NCI-H1417 treated with DMSO at 0.1 percent for 48 hours (cell line): ENCODE measurements around the gene MRTFB.
A peak's percentile ranks its signal among the peaks of the same experiment; 100 is the strongest.

Source experiments
- DNase-seq: peaks from one replicate; lab custom pipeline; 2025; lab: John Stamatoyannopoulos, UW

MRTFB gene

GRCh38 chr16:14236401-14236800, 165.3 kb downstream of the MRTFB start:
- no peak for DNase-seq

- DNase-seq, result no peak
These were observed 167.6 kb downstream of the MRTFB start for GRCh38 chr16:14238756-14239155.

GRCh38 chr16:14239791-14240190, 168.7 kb downstream of the MRTFB start:
- DNase-seq, result no peak

DNA sequence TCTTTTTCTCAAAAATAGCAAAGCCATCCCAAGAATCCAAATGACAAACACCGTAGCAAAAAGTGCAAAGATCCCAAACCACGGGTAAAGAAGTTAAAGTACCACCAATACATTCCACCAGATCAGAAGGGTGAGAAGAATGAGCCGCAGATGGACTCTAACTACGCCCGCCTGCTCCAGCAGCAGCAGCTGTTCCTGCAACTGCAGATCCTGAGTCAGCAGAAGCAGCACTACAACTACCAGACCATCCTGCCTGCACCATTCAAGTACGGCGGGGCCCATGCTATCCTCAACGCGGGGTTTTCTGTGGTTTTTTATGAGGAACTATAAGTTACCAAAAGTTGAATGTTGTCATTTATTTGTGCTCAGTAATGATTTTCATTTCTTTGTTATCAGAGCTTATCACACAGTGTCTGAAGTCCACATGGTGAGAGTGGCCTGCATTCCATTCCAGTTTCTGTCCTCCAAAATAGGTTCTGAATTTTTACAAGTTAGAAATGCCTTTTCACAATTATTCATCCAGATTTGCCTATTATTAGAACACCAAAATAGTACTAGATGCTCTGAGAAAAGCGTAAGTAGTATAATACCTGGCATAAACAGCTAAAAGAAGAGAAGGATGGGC, 169.2 kb downstream of the MRTFB start:
- DNase-seq, result no peak

DNA sequence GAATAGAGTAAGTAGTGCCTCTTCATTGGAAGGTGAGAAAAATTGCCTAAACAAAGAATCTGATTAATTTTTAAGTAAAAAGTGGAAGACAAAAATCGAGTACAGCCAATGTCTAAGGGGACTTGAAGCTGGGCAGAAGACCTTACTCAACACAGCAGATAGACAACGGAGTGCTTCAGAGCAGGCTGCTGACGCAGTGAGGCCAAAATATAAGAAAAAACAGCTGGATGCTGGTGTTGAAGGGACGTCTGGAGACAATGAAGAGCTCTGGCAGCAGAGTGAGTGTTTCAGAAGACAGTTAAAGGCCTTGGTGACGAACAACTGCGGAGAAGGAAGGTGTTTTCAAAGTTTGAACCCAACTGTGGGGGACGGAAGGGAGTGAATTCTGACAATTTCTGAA, 169.8 kb downstream of the MRTFB start:
- no peak for DNase-seq

- no peak for DNase-seq
These were observed 170.5 kb downstream of the MRTFB start for GRCh38 chr16:14241631-14242030.

DNA sequence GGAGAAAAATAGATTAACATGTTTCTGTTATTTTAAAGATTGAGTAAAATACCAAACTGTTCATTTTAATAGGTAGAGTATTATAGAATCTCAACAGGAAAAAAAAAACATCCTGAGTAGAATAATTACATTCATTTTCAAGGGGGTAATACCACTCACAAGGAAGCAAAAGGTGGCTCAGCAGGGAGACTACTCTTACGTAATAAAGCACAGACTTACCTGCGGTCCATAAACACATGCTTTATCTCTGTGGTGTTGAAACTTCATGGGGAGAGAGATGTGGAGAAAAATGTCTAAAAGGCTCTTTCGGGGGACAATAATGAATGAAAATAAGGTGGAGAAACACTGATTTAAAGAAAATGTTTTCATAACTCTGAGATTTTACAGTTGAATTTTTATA, 171.7 kb downstream of the MRTFB start:
- DNase-seq, result no peak

DNA sequence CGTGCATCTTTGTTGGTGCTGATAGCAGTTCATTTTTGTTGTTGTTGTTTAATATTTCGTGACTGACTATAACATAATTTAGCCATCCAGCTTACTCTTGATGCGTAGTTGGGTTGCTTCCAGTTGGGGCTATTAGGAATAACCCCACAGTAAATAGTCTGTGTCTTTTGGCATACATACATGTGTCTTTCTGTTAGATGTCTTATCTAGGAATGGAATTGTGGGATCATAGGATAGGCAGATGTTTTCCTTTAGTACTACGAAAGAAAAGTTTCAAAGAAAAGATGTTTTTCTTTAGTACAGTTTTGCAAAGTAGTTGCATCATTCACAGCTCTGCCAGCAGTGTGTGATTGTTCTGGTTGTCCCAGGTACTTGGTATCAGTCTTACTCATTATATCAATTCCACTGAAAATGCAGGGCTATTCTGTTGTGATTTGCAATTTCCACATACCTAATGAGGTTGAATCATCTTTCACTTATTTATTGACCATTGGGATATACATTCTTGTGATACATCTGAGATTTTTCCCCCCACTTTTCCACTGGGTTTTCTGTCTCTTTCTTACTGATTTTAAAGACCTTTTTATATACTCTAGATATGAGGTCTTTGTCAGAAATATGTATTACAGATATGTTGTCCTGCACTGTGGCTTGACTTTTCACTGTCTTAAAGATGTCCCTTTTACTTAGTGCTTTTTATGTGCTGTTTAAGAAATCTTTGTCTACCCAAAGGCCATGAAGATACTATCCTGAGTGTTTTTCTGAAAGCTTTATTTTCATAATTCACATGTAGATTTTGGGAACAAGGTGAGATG, 173.3 kb downstream of the MRTFB start:
- DNase-seq, result no peak

DNA sequence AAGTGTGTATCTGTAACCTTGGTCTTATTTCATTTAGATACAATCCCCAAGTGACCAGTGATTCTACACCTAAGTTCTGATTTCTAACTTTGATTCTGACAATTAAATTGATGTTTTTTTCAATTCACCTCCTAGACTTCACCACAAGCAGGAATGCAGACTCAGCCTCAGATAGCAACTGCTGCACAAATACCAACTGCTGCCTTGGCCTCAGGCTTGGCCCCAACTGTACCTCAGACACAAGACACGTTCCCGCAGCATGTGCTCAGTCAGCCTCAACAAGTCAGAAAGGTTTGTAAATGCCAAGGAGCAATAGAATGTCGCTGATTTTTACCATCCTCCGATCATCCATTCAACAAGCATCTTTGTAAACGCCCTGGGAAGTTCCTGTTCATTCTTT, 177.7 kb downstream of the MRTFB start:
- no peak for DNase-seq

- DNase-seq, result peak; percentile 21
These were observed 178.3 kb downstream of the MRTFB start for GRCh38 chr16:14249291-14250032.

GRCh38 chr16:14251419-14251818, 180.3 kb downstream of the MRTFB start:
- DNase-seq, result no peak

DNA sequence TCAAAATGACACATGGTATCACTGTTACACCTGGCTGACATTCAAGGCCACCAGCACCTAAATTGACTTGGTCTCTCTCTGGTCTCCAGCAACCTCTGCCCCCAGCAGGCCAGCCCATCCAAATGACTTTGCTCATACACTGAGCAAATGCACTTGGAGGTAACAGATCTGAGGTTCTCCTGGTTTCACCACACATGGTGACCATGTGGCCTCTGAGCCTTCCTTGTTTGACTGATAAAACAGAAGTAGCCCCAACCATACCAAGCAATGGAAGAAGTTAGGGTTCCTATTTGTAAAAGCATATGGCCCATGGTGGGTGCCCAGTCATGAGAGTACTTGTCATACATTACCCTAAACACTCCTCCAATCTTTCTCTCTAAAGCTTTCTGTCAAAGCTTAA, 181.7 kb downstream of the MRTFB start:
- DNase-seq, result no peak

DNA sequence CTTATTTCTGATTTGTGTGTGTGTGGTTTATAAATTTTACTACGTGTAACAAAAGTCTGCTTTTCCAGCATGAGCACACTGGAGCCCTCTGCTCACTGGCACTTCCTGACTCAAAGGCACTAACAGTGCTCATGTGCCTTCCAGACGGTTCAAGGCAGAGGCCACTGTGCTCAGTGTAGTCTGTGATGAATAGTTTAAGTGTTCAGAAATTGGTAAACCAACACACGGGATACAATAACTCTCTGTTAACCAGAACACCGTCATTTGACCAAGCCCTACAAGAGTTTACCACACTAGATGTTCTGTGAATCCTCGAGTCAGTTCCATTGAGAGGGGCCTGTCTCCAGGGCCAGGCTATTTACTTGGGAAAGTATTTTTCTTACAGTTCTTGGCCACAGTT, 191.9 kb downstream of the MRTFB start:
- DNase-seq, result no peak

DNA sequence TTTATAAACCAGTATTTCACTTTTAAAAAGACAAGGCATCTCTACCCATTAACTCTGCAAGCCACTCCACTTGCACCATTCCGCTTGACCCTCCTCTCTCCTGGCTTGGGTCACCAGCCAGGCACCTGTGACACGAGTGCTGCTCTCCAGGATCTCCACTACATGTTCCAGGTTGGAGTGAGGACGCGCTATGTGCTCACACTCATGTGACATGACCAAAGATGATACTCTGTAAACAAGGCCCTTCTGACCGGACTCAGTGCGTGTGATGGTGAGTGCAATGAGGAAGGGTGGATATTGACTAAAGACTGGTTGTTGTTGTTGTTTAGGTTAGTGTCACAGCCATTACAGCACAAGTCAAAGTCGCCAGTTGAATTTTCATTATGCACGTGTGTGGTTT, 192.7 kb downstream of the MRTFB start:
- no peak for DNase-seq

DNA sequence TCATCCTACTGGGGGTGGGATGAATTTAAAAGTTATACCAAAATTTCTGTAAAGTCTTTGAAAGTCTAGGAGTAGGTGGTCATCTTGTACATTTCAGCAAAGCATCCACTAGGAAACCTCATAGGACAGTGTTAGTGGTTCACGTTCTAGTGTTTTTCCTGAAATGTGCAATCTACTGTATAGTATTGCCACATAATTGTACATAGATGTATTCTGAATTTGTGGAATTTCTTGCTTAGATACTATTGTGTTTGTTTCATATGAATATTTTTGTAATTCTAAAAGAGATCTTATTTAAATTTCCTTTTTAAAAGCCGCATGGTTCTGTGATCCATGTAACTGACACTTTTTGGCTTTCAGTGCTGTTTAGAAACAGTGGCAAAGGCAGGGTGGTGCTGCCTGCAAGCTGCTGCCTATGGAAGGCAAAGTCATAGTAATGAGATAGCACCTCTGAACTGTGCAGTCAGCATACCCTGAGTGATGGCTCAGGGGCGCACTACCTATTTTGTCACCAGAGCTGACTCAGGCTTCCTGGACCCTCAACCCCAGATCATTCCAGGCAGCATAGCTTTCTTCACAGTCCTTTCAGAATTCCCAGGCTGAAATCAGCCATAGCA, 193.3 kb downstream of the MRTFB start:
- no peak for DNase-seq

GRCh38 chr16:14268073-14268472, 197.0 kb downstream of the MRTFB start:
- no peak for DNase-seq

DNA sequence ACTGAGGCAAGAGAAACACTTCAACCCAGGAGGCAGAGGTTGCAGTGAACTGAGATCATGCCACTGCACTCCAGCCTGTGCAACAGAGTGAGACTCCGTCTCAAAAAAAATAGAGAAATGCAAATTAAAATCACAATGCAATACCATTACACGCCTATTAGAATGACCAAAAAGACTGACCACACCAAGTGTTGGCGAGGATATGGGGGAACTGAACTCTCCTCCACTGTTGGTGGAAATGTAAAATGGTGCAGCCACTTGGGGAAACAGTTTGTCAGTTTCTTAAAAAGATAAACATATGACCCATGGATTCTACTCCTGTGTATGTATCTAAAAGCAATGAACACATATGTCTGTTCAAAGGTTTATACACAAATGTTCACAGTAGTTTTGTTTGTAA, 204.8 kb downstream of the MRTFB start:
- DNase-seq, result no peak

- no peak for DNase-seq
These were observed 207.6 kb downstream of the MRTFB start for GRCh38 chr16:14278749-14279148.

- no peak for DNase-seq
These were observed 209.4 kb downstream of the MRTFB start for GRCh38 chr16:14280541-14280940.

DNA sequence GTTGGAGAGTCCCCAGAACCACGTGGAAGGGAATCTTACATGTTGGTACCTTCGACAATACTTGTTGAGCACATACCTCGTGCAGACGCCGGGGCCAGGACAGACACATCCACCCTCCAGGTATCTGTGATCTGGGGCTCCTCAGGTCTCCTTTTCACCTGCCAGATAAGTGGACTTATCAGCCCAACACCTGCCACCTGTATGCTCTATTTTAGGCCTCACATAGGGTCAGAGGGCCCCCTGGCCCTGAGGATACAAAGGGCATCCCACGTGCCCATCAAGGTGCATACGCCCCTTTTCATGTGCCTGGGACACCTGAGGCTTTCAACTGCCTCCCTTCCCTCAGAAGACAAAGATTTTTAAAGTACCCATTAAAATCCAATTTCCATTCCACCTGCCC, 212.7 kb downstream of the MRTFB start:
- DNase-seq, result no peak

DNA sequence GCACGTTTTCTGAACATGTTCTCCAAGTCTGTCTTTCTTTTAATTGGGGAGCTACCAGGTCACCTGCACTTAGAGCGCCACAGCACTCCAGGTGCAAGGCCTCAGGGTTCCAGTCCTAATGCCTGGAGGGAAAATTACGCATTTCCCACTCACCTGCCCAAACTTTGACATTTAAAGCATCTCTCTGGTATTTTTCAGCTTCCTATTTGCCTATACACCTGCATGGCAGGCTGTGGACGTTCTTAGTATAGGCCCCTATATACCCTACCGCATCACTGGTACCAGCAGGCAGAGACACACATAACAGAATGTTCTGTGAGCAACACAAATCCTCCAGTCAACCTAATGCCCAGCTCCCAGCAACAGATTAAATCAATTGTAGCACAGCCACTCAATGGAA, 213.3 kb downstream of the MRTFB start:
- peak; percentile 37 for DNase-seq

DNA sequence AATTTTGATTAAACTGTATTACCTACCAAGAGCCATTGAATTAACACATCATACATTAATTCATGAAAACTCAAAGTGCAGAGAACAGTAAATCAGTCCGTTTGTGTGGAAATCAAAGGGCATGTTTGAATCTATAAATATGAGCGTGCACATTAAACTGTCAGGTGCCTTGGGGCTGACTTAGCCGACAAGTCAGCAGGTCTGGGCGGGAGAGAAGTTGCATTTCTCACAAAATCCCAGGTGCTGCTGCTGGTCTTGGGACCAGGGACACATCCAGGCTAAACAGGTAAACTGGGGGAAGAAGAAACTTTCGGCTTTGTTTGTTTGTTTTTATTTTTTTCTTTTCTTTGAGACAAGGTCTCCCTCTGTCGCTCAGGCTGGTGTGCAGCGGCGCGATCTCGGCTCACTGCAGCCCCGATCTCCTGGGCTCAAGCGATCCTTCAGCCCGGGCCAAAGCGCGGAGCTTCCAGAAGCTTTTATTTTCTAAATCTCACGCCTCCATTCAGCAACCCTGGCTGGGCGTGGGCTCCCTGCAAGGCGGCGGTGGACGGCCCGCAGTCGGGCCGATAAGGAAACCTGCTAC, 213.9 kb downstream of the MRTFB start:
- DNase-seq, result no peak
